Breast epithelium (tissue), 3 donors: ENCODE measurements around the gene PHF21B.

Experiments
- POLR2A ChIP-seq: fragments of 450-650 bp; IDR thresholded peaks from one replicate; pipeline ENCODE4 v1.6.1; 2016; ENCODE audit warnings: antibody characterized with exemption, mild to moderate bottlenecking, moderate library complexity
- POLR2AphosphoS5 ChIP-seq, 3 donors: sonication (generic); formaldehyde crosslinking; IDR thresholded peaks; one replicate each; pipeline ENCODE4 v1.6.1; 2017; ENCODE audit warnings: antibody characterized with exemption in 3 of 3
- TF ChIP-seq, protein P1 (sequence below), 3 donors: fragments of 450-650 bp; IDR thresholded peaks; one replicate each; pipeline ENCODE4 v1.5.1; 2016 to 2017; ENCODE audit warnings: antibody characterized with exemption in 3 of 3, mild to moderate bottlenecking in 3 of 3, moderate library complexity in 3 of 3

DNA sequence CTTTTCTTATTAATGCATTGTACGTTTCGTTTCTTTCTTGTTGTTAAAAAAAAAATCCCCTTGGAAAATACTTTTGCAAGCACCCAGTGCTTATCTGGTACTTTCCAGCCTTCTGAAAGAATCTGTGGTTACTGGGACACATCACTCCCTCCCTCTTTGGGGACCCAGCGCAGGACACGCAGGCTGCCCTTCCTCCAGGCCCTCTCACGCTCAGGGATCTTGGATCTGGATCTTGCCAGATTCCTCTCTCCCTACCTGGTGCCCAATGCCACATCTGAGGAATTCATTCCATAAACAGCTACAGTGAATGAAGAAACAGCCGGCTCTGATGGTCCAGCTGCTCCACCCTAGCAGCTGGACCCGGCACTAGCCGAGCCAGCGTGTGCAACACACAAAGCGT is 55.7 kb downstream of the PHF21B start:
- TF ChIP-seq POLR2A (no peak), POLR2AphosphoS5 (IDR thresholded peaks at IDR 0.05) (no peak)
- TF ChIP-seq, protein P1, sequence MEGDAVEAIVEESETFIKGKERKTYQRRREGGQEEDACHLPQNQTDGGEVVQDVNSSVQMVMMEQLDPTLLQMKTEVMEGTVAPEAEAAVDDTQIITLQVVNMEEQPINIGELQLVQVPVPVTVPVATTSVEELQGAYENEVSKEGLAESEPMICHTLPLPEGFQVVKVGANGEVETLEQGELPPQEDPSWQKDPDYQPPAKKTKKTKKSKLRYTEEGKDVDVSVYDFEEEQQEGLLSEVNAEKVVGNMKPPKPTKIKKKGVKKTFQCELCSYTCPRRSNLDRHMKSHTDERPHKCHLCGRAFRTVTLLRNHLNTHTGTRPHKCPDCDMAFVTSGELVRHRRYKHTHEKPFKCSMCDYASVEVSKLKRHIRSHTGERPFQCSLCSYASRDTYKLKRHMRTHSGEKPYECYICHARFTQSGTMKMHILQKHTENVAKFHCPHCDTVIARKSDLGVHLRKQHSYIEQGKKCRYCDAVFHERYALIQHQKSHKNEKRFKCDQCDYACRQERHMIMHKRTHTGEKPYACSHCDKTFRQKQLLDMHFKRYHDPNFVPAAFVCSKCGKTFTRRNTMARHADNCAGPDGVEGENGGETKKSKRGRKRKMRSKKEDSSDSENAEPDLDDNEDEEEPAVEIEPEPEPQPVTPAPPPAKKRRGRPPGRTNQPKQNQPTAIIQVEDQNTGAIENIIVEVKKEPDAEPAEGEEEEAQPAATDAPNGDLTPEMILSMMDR (IDR thresholded peaks at IDR 0.05) = no peak
